DOHH2 (cell line): ENCODE data around the gene MXRA7.

Experiments used
- H3F3A ChIP-seq: fragments of 200-600 bp; sonication (generic), shearing (Covaris generic); 2 replicates; pipeline ENCODE4 v1.6.0; 2016; ENCODE audit warnings: antibody characterized with exemption, mild to moderate bottlenecking; ENCODE audit not compliant: control insufficient read depth, insufficient read depth
- H3K27ac ChIP-seq: fragments of 200-600 bp; sonication (generic); 2 replicates; pipeline ENCODE4 v1.5.1; 2014; ENCODE audit warnings: low read depth, mild to moderate bottlenecking, low read length, moderate library complexity
- H3K27me3 ChIP-seq: fragments of 200-600 bp; sonication (generic); 2 replicates; pipeline ENCODE4 v1.6.1; 2014; ENCODE audit warnings: mild to moderate bottlenecking, low read length, mixed read lengths; ENCODE audit not compliant: control insufficient read depth
- H3K36me3 ChIP-seq: fragments of 200-600 bp; sonication (generic); 2 replicates; pipeline ENCODE4 v1.6.1; 2014; ENCODE audit warnings: mild to moderate bottlenecking, low read length, moderate library complexity, mixed read lengths; ENCODE audit not compliant: control insufficient read depth
- H3K4me1 ChIP-seq: fragments of 200-600 bp; sonication (generic); 2 replicates; pipeline ENCODE4 v1.6.1; 2014; ENCODE audit warnings: mild to moderate bottlenecking, low read length, mixed read lengths; ENCODE audit not compliant: control insufficient read depth
- H3K4me2 ChIP-seq: fragments of 200-600 bp; sonication (generic); 2 replicates; pipeline ENCODE4 v1.6.0; 2014; ENCODE audit warnings: mild to moderate bottlenecking, low read length, moderate library complexity
- H3K4me3 ChIP-seq: fragments of 200-600 bp; sonication (generic); 2 replicates; pipeline ENCODE4 v1.5.1; 2014; ENCODE audit warnings: mild to moderate bottlenecking, low read length, mixed read lengths
- H3K79me2 ChIP-seq: fragments of 200-600 bp; sonication (generic); 2 replicates; pipeline ENCODE4 v1.6.1; 2014; ENCODE audit warnings: mild to moderate bottlenecking, low read length, mixed read lengths; ENCODE audit not compliant: control insufficient read depth
- H3K9me2 ChIP-seq: fragments of 200-600 bp; sonication (generic); replicated peaks from 2 replicates; pipeline ENCODE4 v1.6.1; 2014; ENCODE audit warnings: mild to moderate bottlenecking, low read length, mixed read lengths; ENCODE audit not compliant: control insufficient read depth
- H3K9me3 ChIP-seq: fragments of 200-600 bp; sonication (generic); 2 replicates; pipeline ENCODE4 v1.6.1; 2014; ENCODE audit warnings: antibody characterized with exemption, low read length, mixed read lengths; ENCODE audit not compliant: control insufficient read depth, insufficient read depth
- H4K20me1 ChIP-seq: fragments of 200-600 bp; sonication (generic); 2 replicates; pipeline ENCODE4 v1.6.0; 2014; ENCODE audit warnings: low read depth, mild to moderate bottlenecking, antibody characterized with exemption, low read length, moderate library complexity; ENCODE audit not compliant: control insufficient read depth, insufficient read depth
- CTCF ChIP-seq: fragments of 200-600 bp; sonication (generic); IDR thresholded peaks from one replicate; pipeline ENCODE4 v1.5.1; 2014; ENCODE audit warnings: antibody characterized with exemption, mild to moderate bottlenecking, low read depth, low read length; ENCODE audit not compliant: poor library complexity, severe bottlenecking
- EZH2phosphoT487 ChIP-seq: fragments of 200-600 bp; sonication (generic); IDR thresholded peaks from 2 replicates; pipeline ENCODE4 v1.6.1; 2017; ENCODE audit warnings: borderline replicate concordance, mild to moderate bottlenecking, antibody characterized with exemption, low read length, moderate library complexity, mixed read lengths

The MXRA7 gene

GRCh38 chr17:76707985-76708807, 2.6 kb downstream of the MXRA7 start:
- TF ChIP-seq EZH2phosphoT487 (no peak), CTCF (peak; percentile 51)
- no peak overlapping the region for H3K4me2 ChIP-seq
- no peaks in the 10 kb centered on the region for H4K20me1 ChIP-seq
- H3K9me3 ChIP-seq = no peaks in the 10 kb centered on the region
- H3K9me2 ChIP-seq = no peaks in the 10 kb centered on the region
- peaks cover 7% of the 10 kb centered on the region for H3K4me1 ChIP-seq
- no peaks in the 10 kb centered on the region for H3K79me2 ChIP-seq
- H3K27ac ChIP-seq = no peak overlapping the region
- peaks cover 7% of the 10 kb centered on the region for H3F3A ChIP-seq
- peaks cover 27% of the 10 kb centered on the region for H3K27me3 ChIP-seq
- peaks cover 2% of the 10 kb centered on the region; the same call in 1 of the 2 replicates for H3K36me3 ChIP-seq
- no peak overlapping the region for H3K4me3 ChIP-seq

DNA sequence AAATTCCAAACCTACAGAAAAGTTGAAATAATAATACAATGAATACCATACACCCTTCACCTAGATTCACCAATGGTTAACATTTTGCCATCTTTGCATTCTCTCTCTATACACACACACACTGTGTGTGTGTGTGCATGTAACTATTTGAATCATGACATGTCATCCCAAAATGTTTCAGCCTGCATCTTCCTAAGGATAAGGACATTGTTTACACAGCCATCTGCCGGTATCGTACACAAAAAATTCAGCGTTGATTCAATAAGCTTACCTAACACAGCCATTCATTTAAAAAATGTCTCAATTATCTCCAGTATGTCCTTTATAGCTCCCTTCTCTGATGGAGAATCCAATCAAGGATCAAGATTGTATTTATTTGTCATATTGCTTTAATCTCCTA, 3.9 kb downstream of the MXRA7 start:
- Histone ChIP-seq H4K20me1 (no peaks in the 10 kb centered on the region), H3K79me2 (no peaks in the 10 kb centered on the region), H3K27ac (no peak overlapping the region), H3K9me2 (no peaks in the 10 kb centered on the region), H3K27me3 (peaks cover 27% of the 10 kb centered on the region), H3K4me3 (no peak overlapping the region), H3K4me2 (no peak overlapping the region), H3K9me3 (no peaks in the 10 kb centered on the region), H3K36me3 (no peaks in the 10 kb centered on the region), H3F3A (peaks cover 5% of the 10 kb centered on the region), H3K4me1 (peaks cover 7% of the 10 kb centered on the region)
- TF ChIP-seq EZH2phosphoT487 = no peak
- TF ChIP-seq CTCF = no peak

GRCh38 chr17:76704805-76705204, 6.0 kb downstream of the MXRA7 start:
- Histone ChIP-seq H3K4me1 (no peaks in the 10 kb centered on the region), H3K4me3 (no peak overlapping the region), H3K9me2 (no peaks in the 10 kb centered on the region), H3F3A (no peaks in the 10 kb centered on the region), H3K9me3 (no peaks in the 10 kb centered on the region), H3K27ac (no peak overlapping the region), H3K4me2 (no peak overlapping the region), H3K27me3 (peaks cover 16% of the 10 kb centered on the region), H3K36me3 (no peaks in the 10 kb centered on the region), H3K79me2 (no peaks in the 10 kb centered on the region), H4K20me1 (no peaks in the 10 kb centered on the region)
- no peak for TF ChIP-seq CTCF
